ENCODE results near the gene TTYH3. TPM values are rescaled to one million over a fixed set of nuclear protein-coding genes. Genes with fewer than 3 reads are reported as not detected.

TTYH3 gene
- total and polyA plus RNA-seq, 2 of the 8 experiments (the other 6 are each of a cell fraction or from before 2014, with no cell fraction given) = 66.2 to 169 TPM

- FAIRE-seq (no peak), DNase-seq (ENCODE audit: low read depth in 1 of 2, low spot score in 2 of 2) (no peak)
- Histone ChIP-seq H3K56ac (replicated peaks; ENCODE audit: insufficient read length, low read depth, low read length) (no peak overlapping the region), H4K20me1 (replicated peaks in 1 of 2; ENCODE audit: control insufficient read depth in 1 of 2, insufficient read depth in 2 of 2, low read length in 2 of 2) (peaks cover 13 to 35% of the 10 kb centered on the region in 2 experiments), H3K18ac (ENCODE audit: extremely low read depth, low read length) (no peak overlapping the region), H3K14ac (ENCODE audit: insufficient read length) (no peak overlapping the region), H4K8ac (ENCODE audit: extremely low read depth, insufficient read depth, low read length) (peak overlapping the region; percentile 57), H3K4ac (replicated peaks; ENCODE audit: insufficient read length, low read depth, low read length) (no peak overlapping the region), H3K4me3 (ENCODE audit: extremely low read depth in 1 of 4, insufficient read depth in 2 of 4, low read depth in 3 of 4, low read length in 4 of 4) (no peak overlapping the region), H2BK12ac (ENCODE audit: low read depth, low read length) (no peak overlapping the region), H3K27me3 (replicated peaks in 1 of 4; ENCODE audit: control insufficient read depth in 3 of 4, extremely low read depth in 1 of 4, insufficient read depth in 3 of 4, low read length in 3 of 4) (no peaks in the 10 kb centered on the region), H3K79me1 (ENCODE audit: low read depth, low read length) (peaks cover 10% of the 10 kb centered on the region; the same call in 1 of the 2 replicates), H3K23ac (ENCODE audit: insufficient read length) (no peak overlapping the region), H3K4me1 (replicated peaks in 1 of 4; ENCODE audit: control insufficient read depth in 3 of 4, insufficient read depth in 4 of 4, low read length in 3 of 4) (peaks cover 3 to 25% (median 17%) of the 10 kb centered on the region in 4 experiments), H2BK15ac (ENCODE audit: low read length) (no peak overlapping the region), H2AK5ac (ENCODE audit: low read depth, low read length) (no peak overlapping the region), H3K36me3 (ENCODE audit: control insufficient read depth in 2 of 4, insufficient read depth in 4 of 4, low read length in 3 of 4) (peaks cover 2 to 37% (median 19%) of the 10 kb centered on the region in 4 experiments), H3K9me3 (ENCODE audit: insufficient read depth in 2 of 2, low read depth in 1 of 2, low read length in 1 of 2) (no peaks in the 10 kb centered on the region), H2AFZ (ENCODE audit: low read length) (no peak overlapping the region), H2BK20ac (ENCODE audit: low read length) (no peak overlapping the region), H4K5ac (ENCODE audit: insufficient read length, low read depth, low read length) (no peak overlapping the region), H2BK5ac (ENCODE audit: low read depth, low read length) (peak overlapping the region; percentile 12; the same call in 1 of the 2 replicates), H3K23me2 (ENCODE audit: low read depth, low read length) (no peaks in the 10 kb centered on the region), H3K79me2 (ENCODE audit: control insufficient read depth in 1 of 2, insufficient read depth in 2 of 2, low read length in 2 of 2) (peaks cover 0 to 8% of the 10 kb centered on the region in 2 experiments; a peak in 1 of 4 replicates), H3K27ac (ENCODE audit: low read depth, low read length) (no peak overlapping the region), H3K9ac (replicated peaks in 1 of 4; ENCODE audit: extremely low read depth in 1 of 4, low read depth in 3 of 4, low read length in 3 of 4) (no peak overlapping the region), H4K91ac (replicated peaks; ENCODE audit: insufficient read length, low read length) (no peak overlapping the region), H2BK120ac (replicated peaks; ENCODE audit: low read depth, low read length) (no peak overlapping the region), H3K4me2 (ENCODE audit: insufficient read depth in 1 of 2, low read depth in 2 of 2, low read length in 2 of 2) (no peak overlapping the region)
- ChIA-PET POLR2A (ENCODE audit: partially characterized antibody) (interaction anchor here (1.2 to 1.3 kb wide), 2 partner anchors 8 to 10 kb away, joined by 3 to 6 read pairs; no protein-coding TSS in a partner anchor), CTCF (ENCODE audit: partially characterized antibody) (interaction anchor here (0.6 to 3.8 kb wide), 9 partner anchors 10 to 1464 kb away, joined by 3 to 26 read pairs (median 3); partner anchors contain the start of gene BRAT1)
- no peak for TF ChIP-seq TEAD4 (IDR thresholded peaks at IDR 0.05; ENCODE audit: low read depth, low read length)
- TF ChIP-seq POLR2AphosphoS5 (IDR thresholded peaks at IDR 0.05; ENCODE audit: low read depth, low read length) = no peak
- no peak for TF ChIP-seq HDAC2 (IDR thresholded peaks at IDR 0.05; ENCODE audit: borderline replicate concordance in 1 of 2, low read depth in 2 of 2, low read length in 2 of 2)
- TF ChIP-seq TCF12 (IDR thresholded peaks at IDR 0.05; ENCODE audit: low read depth, low read length) = no peak
- no peak for TF ChIP-seq ATF3 (IDR thresholded peaks at IDR 0.05; ENCODE audit: insufficient read depth, low read depth, low read length)
- TF ChIP-seq ZNF274 (IDR thresholded peaks at IDR 0.05; ENCODE audit: borderline replicate concordance, extremely low read depth, low read length) = no peak
- TF ChIP-seq POU5F1 (IDR thresholded peaks at IDR 0.05; ENCODE audit: low read depth, low read length) = no peak
- no peak for TF ChIP-seq SUZ12 (IDR thresholded peaks at IDR 0.05; ENCODE audit: low read length)
- TF ChIP-seq EGR1 (IDR thresholded peaks at IDR 0.05; ENCODE audit: borderline replicate concordance, low read depth, low read length) = no peak
- no peak for TF ChIP-seq KDM5A (IDR thresholded peaks at IDR 0.05; ENCODE audit: low read length)
- no peak for TF ChIP-seq SP4 (IDR thresholded peaks at IDR 0.05; ENCODE audit: low read length)
- TF ChIP-seq CHD1 (IDR thresholded peaks at IDR 0.05; ENCODE audit: low read depth, low read length) = no peak
- TF ChIP-seq TBP (IDR thresholded peaks at IDR 0.05; ENCODE audit: low read depth, low read length) = no peak
- 92% methylated on average over 15 of the region's 18 CpGs; no CpG with 5 or more reads in 1 of the 2 experiments for WGBS, 2 experiments (ENCODE audit: extremely low coverage in 1 of 2, insufficient coverage in 1 of 2, insufficient read length in 1 of 2, insufficient replicate concordance in 2 of 2, low coverage in 1 of 2, low lambda C conversion rate in 2 of 2, missing lambda C conversion rate in 1 of 2)
These were observed 17.5 kb downstream of the TTYH3 start for GRCh38 chr7:2649139-2649838.

All from H1 (cell line).